HL-60 (cell line): Measurements from ENCODE around the gene MCF2L2.

Experiments used
- GABPA ChIP-seq: IDR thresholded peaks from 2 replicates; pipeline ENCODE4 v1.6.1; 2012; ENCODE audit warnings: low read depth
- POLR2AphosphoS5 ChIP-seq: IDR thresholded peaks from 2 replicates; pipeline ENCODE4 v1.6.1; 2012; ENCODE audit warnings: low read depth
- SPI1 ChIP-seq: IDR thresholded peaks from 2 replicates; pipeline ENCODE4 v1.6.1; 2012; ENCODE audit warnings: low read depth, mild to moderate bottlenecking, borderline replicate concordance
- TF ChIP-seq, protein P1 (sequence below): IDR thresholded peaks from one replicate; pipeline ENCODE4 v1.5.1; 2011; ENCODE audit warnings: low read length, control low read depth, inconsistent platforms; ENCODE audit not compliant: insufficient read depth
- TF ChIP-seq, protein P2 (sequence below): IDR thresholded peaks from 2 replicates; pipeline ENCODE4 v1.6.1; 2012; ENCODE audit warnings: low read depth; ENCODE audit not compliant: insufficient replicate concordance

DNA sequence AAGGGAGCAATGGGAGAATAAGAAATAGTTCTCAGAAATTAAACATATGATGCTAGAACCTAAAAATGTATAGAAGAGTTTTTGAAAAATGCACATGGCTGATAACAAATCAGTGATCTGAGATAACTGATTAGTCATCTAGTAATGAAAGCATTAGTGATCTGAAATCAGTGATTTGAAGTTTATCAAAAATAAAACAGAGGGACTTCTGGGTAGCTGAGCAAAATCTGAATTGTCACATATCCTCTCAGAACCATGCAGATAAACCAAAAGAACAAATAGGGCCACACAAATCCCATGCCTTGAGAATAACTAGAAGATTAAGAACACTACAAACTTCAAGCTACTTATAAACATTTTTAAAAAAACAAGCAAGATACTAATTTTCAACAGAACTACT, 71.5 kb downstream of the MCF2L2 start:
- TF ChIP-seq, protein P1, sequence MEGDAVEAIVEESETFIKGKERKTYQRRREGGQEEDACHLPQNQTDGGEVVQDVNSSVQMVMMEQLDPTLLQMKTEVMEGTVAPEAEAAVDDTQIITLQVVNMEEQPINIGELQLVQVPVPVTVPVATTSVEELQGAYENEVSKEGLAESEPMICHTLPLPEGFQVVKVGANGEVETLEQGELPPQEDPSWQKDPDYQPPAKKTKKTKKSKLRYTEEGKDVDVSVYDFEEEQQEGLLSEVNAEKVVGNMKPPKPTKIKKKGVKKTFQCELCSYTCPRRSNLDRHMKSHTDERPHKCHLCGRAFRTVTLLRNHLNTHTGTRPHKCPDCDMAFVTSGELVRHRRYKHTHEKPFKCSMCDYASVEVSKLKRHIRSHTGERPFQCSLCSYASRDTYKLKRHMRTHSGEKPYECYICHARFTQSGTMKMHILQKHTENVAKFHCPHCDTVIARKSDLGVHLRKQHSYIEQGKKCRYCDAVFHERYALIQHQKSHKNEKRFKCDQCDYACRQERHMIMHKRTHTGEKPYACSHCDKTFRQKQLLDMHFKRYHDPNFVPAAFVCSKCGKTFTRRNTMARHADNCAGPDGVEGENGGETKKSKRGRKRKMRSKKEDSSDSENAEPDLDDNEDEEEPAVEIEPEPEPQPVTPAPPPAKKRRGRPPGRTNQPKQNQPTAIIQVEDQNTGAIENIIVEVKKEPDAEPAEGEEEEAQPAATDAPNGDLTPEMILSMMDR = no peak
- TF ChIP-seq, protein P2, sequence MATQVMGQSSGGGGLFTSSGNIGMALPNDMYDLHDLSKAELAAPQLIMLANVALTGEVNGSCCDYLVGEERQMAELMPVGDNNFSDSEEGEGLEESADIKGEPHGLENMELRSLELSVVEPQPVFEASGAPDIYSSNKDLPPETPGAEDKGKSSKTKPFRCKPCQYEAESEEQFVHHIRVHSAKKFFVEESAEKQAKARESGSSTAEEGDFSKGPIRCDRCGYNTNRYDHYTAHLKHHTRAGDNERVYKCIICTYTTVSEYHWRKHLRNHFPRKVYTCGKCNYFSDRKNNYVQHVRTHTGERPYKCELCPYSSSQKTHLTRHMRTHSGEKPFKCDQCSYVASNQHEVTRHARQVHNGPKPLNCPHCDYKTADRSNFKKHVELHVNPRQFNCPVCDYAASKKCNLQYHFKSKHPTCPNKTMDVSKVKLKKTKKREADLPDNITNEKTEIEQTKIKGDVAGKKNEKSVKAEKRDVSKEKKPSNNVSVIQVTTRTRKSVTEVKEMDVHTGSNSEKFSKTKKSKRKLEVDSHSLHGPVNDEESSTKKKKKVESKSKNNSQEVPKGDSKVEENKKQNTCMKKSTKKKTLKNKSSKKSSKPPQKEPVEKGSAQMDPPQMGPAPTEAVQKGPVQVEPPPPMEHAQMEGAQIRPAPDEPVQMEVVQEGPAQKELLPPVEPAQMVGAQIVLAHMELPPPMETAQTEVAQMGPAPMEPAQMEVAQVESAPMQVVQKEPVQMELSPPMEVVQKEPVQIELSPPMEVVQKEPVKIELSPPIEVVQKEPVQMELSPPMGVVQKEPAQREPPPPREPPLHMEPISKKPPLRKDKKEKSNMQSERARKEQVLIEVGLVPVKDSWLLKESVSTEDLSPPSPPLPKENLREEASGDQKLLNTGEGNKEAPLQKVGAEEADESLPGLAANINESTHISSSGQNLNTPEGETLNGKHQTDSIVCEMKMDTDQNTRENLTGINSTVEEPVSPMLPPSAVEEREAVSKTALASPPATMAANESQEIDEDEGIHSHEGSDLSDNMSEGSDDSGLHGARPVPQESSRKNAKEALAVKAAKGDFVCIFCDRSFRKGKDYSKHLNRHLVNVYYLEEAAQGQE = no peak
- TF ChIP-seq POLR2AphosphoS5 (no peak), SPI1 (no peak), GABPA (no peak)
